Anterior cingulate cortex (tissue), 58 donors: Measurements from ENCODE around the gene DST.
"Not testable (repeated sequence)": the region's sequence is repeated elsewhere in the genome, so short reads cannot be mapped to it uniquely, and the experiment has no call there.

Experiments used
- DNase-seq, 58 donors: peaks; one replicate each; lab custom pipeline; 2025; lab: John Stamatoyannopoulos, UW

DST gene

DNA sequence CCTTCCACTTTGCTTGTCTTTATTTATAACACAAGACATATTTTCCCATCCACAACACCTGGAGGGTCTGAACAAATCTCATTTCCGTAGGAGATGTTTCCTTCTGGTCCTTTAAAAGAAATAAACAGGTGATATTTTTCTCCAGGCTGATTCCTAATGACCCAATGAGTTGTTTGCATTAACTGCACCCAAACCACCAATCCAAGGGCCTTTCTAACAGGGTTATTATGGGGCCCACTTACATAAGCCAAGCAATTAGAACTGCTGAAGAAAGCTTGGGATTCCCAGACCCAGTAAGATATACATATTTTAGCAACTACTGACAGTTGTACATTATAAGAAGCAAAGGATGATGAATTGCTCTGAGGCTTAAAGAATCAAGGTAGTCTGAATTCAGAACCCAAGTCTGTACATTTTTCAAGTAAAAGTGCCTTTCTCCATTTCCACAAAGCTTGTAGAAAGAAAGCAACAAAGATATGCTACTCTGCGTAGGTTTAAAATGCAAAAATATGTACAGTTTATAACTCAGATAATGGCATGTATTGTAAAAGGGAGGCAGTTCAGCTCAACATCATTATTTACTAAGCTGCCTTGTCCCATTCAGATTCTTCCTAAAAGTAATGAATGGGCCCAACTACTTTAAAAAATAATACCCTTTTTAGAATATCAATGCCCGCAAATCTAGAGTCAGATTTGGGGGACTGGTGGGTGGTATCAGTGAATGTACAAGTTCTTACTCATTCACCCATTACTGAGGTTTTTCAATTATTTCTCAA is 120.0 kb downstream of the DST start:
- no peak for DNase-seq

DNA sequence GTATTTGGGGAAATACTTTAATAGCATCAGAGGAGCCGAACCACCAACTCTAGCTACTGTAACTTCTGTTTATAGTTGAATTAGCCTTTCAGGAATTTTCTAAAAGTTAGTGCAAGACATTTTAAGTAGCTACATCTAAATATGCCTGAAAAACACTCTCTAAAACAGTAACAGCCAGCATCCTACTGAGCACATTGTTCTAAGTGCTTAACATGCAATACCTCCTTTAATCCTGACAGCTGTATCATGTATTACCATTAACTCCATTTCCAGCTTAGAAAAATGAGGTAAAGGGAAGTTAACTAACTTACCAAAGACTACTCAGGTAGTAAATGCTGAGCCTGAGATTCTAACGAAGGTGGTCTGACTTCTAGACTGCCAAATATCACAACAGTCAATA is 120.7 kb downstream of the DST start:
- DNase-seq, result no peak

DNA sequence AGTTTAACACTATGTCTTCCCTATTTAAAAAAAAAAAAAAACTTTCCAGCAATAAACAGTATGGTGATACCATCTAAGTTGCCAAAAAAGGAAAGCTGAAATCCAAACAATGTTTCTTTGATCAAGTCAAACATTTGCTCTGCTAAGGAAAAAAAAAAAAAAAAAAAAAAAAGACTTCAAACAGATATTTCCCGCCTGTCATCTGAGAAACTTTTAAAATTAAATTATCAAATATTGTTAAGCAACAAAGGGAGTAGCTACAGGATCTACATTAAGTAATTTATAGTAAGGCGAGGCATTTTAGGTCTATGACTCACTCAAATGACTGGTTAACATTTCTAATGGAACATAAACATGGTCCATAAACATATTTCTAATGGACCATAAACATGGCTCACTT is 121.2 kb downstream of the DST start:
- DNase-seq, result no peak

- no peak for DNase-seq
Measured at GRCh38 chr6:56520218-56520617, 122.5 kb downstream of the DST start.

DNA sequence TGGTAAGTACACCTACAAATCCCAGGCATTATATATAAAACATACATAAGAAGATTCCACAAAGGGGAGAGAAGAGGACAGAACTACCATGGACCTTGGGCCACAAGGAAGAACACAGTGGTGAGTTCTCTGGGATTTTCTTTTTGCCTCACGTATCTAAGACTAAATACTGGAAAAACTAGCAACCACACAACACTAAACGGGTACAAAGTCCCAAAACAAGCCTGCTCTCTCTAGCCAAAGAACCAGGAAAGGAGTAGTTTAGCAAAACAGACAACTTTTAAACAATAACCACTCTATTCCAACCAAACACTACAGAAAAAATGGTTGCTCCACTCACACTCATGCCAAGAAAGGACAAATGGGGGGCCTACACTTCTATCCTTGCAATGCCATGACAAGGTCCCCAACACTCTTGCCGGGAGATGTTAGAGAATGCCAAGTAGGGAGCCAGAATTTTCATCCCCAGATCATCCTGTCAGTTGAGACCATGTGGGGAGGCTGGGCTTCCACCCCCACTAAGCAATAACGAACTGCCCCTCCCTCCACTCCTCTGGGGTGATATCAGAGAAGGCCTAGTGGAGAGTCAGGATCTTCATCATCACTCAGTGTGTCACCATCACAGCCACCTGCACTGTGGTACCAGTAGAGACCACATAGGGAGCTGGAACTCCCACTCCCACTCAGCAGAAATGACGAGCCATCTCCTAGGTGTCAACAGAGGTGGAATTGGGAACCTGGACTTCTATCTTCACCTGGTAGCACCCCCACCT is 123.5 kb downstream of the DST start:
- no peak for DNase-seq

DNA sequence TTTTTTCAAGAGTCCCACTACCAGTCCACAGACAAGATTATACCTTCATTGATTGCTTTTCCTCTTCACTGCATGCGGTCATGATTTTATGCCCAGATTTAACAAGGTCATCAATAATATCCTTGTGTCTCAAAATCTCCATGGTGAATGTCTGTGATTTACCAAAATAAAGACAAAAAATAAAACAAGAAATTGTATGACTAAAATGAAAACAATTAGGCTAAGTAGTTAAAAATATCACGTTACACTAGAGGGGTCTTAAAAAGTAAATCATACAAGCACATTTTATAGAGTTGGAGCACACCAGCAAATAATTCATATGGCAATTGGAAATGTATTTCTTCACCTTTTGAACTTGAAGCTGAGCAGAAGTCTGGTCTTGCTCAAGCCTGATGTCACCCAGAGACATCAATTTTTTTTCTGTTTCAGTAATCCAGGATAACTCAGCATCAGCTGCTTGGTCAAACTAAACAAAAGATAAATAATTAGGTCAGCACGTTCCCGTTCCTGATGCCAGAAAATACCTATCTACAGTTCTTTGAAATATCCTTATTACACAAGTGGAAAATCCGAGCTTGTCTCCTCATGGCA is 125.4 kb downstream of the DST start:
- no peak for DNase-seq

- no peak for DNase-seq
Measured at GRCh38 chr6:56516003-56516402, 126.7 kb downstream of the DST start.

DNA sequence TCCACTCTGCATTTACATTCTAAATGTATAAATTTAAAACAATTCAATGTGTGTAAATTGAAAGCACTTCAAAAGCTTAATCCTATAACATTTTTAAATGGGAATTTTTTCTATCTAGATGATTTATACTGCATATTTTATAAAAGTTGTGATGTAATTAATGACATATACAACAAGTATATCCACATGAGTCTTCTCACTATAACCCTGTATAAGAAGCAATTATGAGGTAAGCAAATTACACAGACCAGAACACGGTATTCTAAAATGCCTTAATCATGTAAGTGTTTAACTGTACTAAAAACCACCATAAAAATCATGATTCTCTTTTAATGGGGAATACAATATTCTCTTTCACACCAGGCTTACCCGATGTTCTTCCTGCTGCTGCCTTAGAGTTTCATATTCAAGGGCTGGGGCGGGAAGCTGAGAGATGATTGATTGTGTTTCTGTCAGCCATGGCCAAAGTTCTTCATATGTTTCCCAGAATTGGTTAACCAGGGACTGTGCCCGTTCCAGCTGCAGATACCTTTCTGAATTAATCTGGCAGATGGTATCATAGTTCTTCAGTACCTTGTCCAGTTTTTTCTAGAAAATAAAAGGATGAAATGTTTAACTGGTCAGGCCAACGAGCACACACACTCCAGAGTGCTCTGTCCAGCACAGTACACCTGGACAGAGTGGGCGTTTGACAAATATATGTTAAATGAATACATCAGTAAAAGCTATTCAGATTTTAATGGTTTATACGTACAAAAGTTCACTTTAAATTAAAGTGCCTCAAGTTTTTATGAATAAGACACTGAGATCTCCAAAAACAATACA is 127.4 kb downstream of the DST start:
- no peak for DNase-seq

DNA sequence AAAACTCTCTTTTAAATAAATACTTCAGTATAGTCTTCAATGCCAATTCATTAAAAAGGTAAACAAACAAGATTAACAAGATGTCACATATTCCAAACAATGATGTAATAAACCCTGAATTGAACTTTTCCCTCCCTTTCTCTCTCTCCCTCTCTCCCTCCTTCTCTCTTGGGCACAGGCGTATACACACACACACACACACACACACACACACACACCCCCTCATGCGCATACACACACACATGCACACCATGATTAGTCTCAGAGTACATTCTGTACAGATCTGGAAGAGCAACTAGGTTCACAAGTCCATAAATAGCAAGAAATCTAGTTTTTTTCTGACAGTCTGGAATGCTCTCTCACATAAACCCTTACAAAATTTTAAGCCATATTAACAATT is 128.3 kb downstream of the DST start:
- no peak for DNase-seq

DNA sequence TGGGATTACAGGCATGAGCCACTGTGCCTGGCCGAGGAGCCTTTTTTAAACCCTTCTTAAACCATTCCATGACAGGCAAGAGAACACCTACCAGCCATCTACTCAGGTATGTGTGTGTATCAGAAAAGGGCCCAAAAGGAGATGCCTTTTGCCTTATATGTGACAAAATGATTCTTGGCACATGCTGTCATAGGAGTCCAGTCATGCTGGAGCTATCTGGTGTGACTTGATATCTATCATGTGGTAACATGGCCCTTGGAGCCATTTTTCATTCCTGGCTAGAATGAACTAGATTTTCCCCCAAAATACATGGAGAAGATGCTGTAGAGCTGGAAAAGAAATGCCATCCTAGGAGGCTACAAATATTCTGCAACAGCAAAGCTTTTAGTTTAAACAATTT is 129.1 kb downstream of the DST start:
- no peak for DNase-seq

GRCh38 chr6:56511591-56511990 is 131.1 kb downstream of the DST start:
- DNase-seq, result no peak

DNA sequence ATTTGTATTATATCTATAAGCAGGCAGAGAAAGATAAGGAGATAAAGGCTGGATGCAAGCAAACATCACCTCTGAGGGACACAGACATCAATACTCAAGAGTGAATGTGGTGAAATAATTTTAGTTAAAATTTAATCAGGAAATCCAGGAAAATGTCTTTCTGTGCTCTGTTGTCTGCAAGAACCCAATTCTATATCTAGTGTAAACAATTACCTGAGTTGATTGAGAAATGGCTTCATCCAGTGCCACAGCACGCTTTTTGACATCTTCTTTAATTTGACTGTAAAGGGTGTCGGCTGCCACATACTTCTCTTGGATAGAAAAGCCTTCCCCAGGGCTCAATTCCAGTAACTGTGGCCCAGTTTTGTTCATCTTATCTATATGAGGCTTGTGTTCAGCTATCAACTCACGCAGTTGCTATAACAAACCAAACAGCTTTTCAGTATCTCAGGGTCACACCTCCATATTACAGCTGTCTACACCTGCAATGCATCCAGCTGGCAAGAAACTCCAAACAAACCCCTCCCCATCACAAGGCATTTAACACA is 131.6 kb downstream of the DST start:
- DNase-seq, result no peak

DNA sequence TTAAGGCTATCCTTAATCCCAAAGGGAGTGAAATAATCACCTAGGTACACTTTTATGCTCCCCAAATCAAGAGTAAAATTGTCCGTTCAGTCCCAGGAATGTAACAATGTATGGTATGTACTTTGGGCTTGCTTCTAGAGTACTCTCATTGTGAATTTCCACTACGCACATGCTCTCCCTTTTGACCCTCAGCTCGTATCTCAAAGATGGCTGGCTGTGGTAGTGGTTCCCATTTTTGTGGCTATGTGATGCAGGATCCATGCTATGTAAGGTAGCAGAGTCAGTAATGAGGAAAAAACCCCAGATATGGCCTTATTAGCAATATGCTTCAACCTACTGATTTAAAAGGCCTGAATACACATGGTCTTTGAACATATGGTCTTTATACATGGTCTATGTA is 133.7 kb downstream of the DST start:
- no peak for DNase-seq

GRCh38 chr6:56507517-56507916 is 135.2 kb downstream of the DST start:
- no peak for DNase-seq

GRCh38 chr6:56505512-56506260 is 137.0 kb downstream of the DST start:
- DNase-seq, result no peak

DNA sequence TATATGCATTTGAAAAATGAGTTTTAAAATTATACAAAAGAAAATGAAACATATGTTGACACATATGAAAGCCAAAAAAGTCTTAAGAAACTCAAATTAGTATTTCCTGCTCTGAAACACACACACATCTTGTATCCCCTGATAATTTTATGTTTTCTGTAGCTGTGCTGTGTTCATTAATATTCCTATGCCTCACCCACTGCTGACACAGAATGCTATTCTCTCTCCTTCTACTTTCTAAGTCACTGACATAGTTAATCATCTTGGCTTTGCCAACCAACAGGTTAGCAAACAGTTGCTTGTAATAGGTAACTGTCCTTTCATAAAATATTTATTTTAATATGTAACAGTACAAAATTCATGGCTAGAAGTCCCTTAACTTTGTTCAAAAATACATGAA is 140.7 kb downstream of the DST start:
- DNase-seq, result no peak

DNA sequence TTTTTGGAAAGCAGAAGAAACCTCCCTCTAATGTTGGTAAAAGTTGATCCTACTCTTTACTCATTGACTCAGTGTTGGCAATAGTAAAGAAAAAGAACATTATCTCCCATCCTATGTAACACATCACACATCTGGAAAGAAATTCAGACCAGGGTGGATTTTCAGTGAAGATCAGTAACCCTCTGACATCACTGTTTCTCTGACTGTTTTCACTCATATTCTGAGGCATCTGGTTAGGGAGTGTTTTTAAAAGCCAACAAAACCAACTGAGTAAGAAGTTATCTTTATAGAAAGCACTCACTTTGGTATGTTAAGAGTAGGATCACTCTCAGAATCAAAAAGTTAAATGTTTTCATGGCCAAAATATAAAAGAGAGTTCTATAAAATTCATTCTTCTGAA is 143.6 kb downstream of the DST start:
- DNase-seq, result no peak

DNA sequence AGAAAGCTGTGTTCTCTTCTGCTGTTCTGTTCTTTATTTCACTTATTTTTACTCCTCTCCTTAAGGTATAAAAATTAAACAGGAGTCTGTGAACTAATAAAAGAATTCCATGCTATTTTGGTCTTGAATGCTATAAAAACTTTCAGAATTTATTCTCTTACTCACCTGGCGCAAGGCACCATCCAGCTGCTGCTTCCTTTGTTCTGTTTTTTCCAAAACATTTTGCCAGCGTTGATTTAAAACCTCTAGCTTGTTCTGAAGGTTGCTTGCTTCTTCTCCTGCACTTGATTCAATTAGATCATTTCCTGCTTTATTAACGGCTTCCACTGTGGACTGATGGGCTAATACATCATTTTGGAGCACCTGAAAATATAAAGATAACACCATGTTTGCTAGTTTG is 145.0 kb downstream of the DST start:
- DNase-seq, result no peak

GRCh38 chr6:56497240-56497639 is 145.4 kb downstream of the DST start:
- no peak for DNase-seq

DNA sequence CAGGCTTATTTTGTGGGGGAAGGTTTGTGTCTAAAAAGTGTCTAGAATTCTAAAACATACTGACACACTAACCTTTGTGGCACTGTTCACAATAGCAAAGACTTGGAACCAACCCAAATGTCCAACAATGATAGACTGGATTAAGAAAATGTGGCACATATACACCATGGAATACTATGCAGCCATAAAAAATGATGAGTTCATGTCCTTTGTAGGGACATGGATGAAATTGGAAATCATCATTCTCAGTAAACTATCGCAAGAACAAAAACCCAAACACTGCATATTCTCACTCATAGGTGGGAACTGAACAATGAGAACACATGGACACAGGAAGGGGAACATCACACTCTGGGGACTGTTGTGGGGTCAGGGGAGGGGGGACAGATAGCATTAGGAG is 146.0 kb downstream of the DST start:
- DNase-seq, result not testable (repeated sequence)
